WTC11 (cell line): ENCODE results near the gene TTC38. TPM values are rescaled to one million over a fixed set of nuclear protein-coding genes. Genes with fewer than 3 reads are reported as not detected.

Source experiments
- ATF1 ChIP-seq: sonication (generic); formaldehyde crosslinking; IDR thresholded peaks from 2 replicates; pipeline ENCODE4 v1.8.1; 2023; ENCODE audit warnings: mild to moderate bottlenecking, moderate library complexity, missing genetic modification reagents
- E2F5 ChIP-seq: sonication (generic); formaldehyde crosslinking; IDR thresholded peaks from 2 replicates; pipeline ENCODE4 v1.8.1; 2022; ENCODE audit warnings: mild to moderate bottlenecking, moderate library complexity, missing genetic modification reagents
- FOXJ3 ChIP-seq: sonication (generic); formaldehyde crosslinking; IDR thresholded peaks from 2 replicates; pipeline ENCODE4 v1.9.0; 2021; ENCODE audit warnings: missing genetic modification reagents, mild to moderate bottlenecking, borderline replicate concordance
- FOXP1 ChIP-seq: sonication (generic); formaldehyde crosslinking; IDR thresholded peaks from 2 replicates; pipeline ENCODE4 v1.8.0; 2022; ENCODE audit warnings: missing genetic modification reagents, mild to moderate bottlenecking, moderate library complexity, borderline replicate concordance
- KAT7 ChIP-seq: sonication (generic); formaldehyde crosslinking; IDR thresholded peaks from 2 replicates; pipeline ENCODE4 v1.8.1; 2023; ENCODE audit warnings: missing genetic modification reagents, mild to moderate bottlenecking, borderline replicate concordance
- MXD4 ChIP-seq: fragments of 250-450 bp; sonication (Bioruptor Pico); IDR thresholded peaks from 2 replicates; pipeline ENCODE4 v1.8.0; 2021; ENCODE audit warnings: mild to moderate bottlenecking, moderate library complexity, borderline replicate concordance
- MYBL2 ChIP-seq: sonication (generic); formaldehyde crosslinking; IDR thresholded peaks from 2 replicates; pipeline ENCODE4 v1.8.1; 2023; ENCODE audit warnings: mild to moderate bottlenecking, moderate library complexity, missing genetic modification reagents
- NR1H2 ChIP-seq: sonication (generic); formaldehyde crosslinking; IDR thresholded peaks from 2 replicates; pipeline ENCODE4 v1.9.0; 2021; ENCODE audit warnings: mild to moderate bottlenecking, moderate library complexity, missing genetic modification reagents
- NR3C1 ChIP-seq: sonication (generic); formaldehyde crosslinking; conservative IDR thresholded peaks from 2 replicates; pipeline ENCODE4 v1.8.1; 2023; ENCODE audit warnings: low read depth, mild to moderate bottlenecking, missing genetic modification reagents
- OVOL2 ChIP-seq: fragments of 250-450 bp; sonication (Bioruptor Pico); IDR thresholded peaks from 2 replicates; pipeline ENCODE4 v1.9.0; 2021; ENCODE audit warnings: mild to moderate bottlenecking, borderline replicate concordance
- PREB ChIP-seq: sonication (generic); formaldehyde crosslinking; IDR thresholded peaks from 2 replicates; pipeline ENCODE4 v1.8.1; 2022; ENCODE audit warnings: mild to moderate bottlenecking, missing genetic modification reagents, moderate library complexity, borderline replicate concordance
- RORB ChIP-seq: fragments of 250-450 bp; sonication (Bioruptor Pico); IDR thresholded peaks from 2 replicates; pipeline ENCODE4 v1.9.0; 2021; ENCODE audit warnings: mild to moderate bottlenecking
- SMAD3 ChIP-seq: sonication (generic); formaldehyde crosslinking; IDR thresholded peaks from 2 replicates; pipeline ENCODE4 v1.8.0; 2022; ENCODE audit warnings: missing genetic modification reagents, mild to moderate bottlenecking, borderline replicate concordance
- TCF7 ChIP-seq: sonication (generic); formaldehyde crosslinking; IDR thresholded peaks from 2 replicates; pipeline ENCODE4 v1.8.0; 2022; ENCODE audit warnings: mild to moderate bottlenecking, low read depth, missing genetic modification reagents, moderate library complexity
- ZNF317 ChIP-seq: sonication (generic); formaldehyde crosslinking; IDR thresholded peaks from 2 replicates; pipeline ENCODE4 v1.8.1; 2023; ENCODE audit warnings: low read depth, mild to moderate bottlenecking, moderate library complexity, missing genetic modification reagents, borderline replicate concordance
- ZNF423 ChIP-seq: fragments of 250-450 bp; sonication (Bioruptor Pico); IDR thresholded peaks from 2 replicates; pipeline ENCODE4 v2.1.2; 2022; ENCODE audit warnings: mild to moderate bottlenecking, moderate library complexity
- ZNF512 ChIP-seq: sonication (generic); formaldehyde crosslinking; IDR thresholded peaks from 2 replicates; pipeline ENCODE4 v1.8.1; 2022; ENCODE audit warnings: missing genetic modification reagents, borderline replicate concordance
- total RNA-seq: library from RNA; stranded (reverse); gene quantifications from 3 replicates; pipeline ENCODE4 v1.2.3, GENCODE V29; 2021
- TF ChIP-seq, protein P1 (sequence below): sonication (generic); formaldehyde crosslinking; IDR thresholded peaks from 2 replicates; pipeline ENCODE4 v1.8.0; 2023; ENCODE audit warnings: missing genetic modification reagents, mild to moderate bottlenecking, borderline replicate concordance
- TF ChIP-seq, protein P2 (sequence below): sonication (generic); formaldehyde crosslinking; conservative IDR thresholded peaks from 2 replicates; pipeline ENCODE4 v1.8.1; 2022; ENCODE audit warnings: mild to moderate bottlenecking, missing genetic modification reagents
- TF ChIP-seq, protein P3 (sequence below): sonication (generic); formaldehyde crosslinking; IDR thresholded peaks from 2 replicates; pipeline ENCODE4 v1.8.1; 2023; ENCODE audit warnings: mild to moderate bottlenecking, missing genetic modification reagents, moderate library complexity
- TF ChIP-seq, protein P4 (sequence below): sonication (generic); formaldehyde crosslinking; IDR thresholded peaks from 2 replicates; pipeline ENCODE4 v1.8.1; 2023; ENCODE audit warnings: mild to moderate bottlenecking, missing genetic modification reagents, moderate library complexity
- TF ChIP-seq, protein P5 (sequence below): fragments of 250-450 bp; sonication (Bioruptor Pico); IDR thresholded peaks from 2 replicates; pipeline ENCODE4 v1.9.0; 2021; ENCODE audit warnings: mild to moderate bottlenecking
- TF ChIP-seq, protein P6 (sequence below): sonication (generic); formaldehyde crosslinking; IDR thresholded peaks from 2 replicates; pipeline ENCODE4 v1.8.1; 2022; ENCODE audit warnings: low read depth, mild to moderate bottlenecking, moderate library complexity, missing genetic modification reagents, borderline replicate concordance

Gene TTC38
- total RNA-seq, 1 experiment from 2014 or later = 20.7 TPM

DNA sequence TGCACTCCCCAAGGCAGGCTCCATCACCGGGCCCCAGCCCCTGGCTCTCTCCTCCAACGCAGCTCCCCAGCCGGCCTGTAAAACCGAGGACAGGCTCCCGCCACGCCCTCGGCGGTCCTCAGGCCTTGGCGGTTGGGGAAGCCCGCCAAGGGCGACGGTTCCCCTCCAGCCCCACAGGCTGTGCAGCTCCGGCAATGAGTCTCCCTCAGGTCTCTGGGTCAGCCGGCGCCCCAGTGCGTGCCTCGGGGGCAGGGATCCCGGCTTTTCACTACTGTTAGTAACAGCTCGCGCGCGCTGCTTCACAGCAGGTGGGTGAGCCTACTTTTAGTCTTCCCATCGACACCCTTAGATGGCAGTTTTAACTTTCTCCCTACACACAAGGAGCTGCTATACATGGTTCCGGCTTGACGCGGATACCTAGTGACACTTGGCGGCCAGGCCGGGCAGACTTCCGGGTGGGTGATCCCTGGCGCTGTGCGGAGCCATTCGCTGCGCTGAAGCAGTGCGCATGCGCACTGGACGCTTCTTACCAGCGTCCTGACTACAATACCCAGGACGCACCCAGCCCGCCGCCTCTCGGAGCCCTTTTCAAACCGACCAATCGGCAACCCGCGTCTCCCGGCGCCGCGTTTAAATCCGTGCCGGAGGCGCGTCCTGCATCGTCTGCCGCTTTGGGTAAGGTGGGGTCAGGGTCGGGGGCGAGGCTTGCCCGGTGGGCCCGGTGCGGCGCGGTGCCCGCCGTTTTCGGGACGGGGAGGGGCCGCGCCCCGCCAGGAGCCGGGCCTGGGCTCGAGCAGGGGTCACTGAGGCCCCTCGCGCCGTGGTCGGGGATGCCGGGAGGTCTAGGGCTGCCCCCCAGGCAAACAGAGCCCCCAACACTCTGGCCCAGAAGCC is 28.7 kb downstream of the TTC38 start, which contains the start of gene GTSE1 (continued):
- TF ChIP-seq PREB = peak; percentile 48; the same call in 1 of the 2 replicates
- TF ChIP-seq ZNF423 = no peak
- TF ChIP-seq ZNF317 (CRISPR knock-in tag) = no peak
- no peak for TF ChIP-seq OVOL2 (CRISPR knock-in tag)
- TF ChIP-seq, protein P1, sequence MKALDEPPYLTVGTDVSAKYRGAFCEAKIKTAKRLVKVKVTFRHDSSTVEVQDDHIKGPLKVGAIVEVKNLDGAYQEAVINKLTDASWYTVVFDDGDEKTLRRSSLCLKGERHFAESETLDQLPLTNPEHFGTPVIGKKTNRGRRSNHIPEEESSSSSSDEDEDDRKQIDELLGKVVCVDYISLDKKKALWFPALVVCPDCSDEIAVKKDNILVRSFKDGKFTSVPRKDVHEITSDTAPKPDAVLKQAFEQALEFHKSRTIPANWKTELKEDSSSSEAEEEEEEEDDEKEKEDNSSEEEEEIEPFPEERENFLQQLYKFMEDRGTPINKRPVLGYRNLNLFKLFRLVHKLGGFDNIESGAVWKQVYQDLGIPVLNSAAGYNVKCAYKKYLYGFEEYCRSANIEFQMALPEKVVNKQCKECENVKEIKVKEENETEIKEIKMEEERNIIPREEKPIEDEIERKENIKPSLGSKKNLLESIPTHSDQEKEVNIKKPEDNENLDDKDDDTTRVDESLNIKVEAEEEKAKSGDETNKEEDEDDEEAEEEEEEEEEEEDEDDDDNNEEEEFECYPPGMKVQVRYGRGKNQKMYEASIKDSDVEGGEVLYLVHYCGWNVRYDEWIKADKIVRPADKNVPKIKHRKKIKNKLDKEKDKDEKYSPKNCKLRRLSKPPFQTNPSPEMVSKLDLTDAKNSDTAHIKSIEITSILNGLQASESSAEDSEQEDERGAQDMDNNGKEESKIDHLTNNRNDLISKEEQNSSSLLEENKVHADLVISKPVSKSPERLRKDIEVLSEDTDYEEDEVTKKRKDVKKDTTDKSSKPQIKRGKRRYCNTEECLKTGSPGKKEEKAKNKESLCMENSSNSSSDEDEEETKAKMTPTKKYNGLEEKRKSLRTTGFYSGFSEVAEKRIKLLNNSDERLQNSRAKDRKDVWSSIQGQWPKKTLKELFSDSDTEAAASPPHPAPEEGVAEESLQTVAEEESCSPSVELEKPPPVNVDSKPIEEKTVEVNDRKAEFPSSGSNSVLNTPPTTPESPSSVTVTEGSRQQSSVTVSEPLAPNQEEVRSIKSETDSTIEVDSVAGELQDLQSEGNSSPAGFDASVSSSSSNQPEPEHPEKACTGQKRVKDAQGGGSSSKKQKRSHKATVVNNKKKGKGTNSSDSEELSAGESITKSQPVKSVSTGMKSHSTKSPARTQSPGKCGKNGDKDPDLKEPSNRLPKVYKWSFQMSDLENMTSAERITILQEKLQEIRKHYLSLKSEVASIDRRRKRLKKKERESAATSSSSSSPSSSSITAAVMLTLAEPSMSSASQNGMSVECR = peak; percentile 83; the same call in 1 of the 2 replicates
- TF ChIP-seq ATF1 = no peak
- TF ChIP-seq, protein P2, sequence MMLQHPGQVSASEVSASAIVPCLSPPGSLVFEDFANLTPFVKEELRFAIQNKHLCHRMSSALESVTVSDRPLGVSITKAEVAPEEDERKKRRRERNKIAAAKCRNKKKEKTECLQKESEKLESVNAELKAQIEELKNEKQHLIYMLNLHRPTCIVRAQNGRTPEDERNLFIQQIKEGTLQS (CRISPR knock-in tag) = no peak
- no peak for TF ChIP-seq KAT7 (CRISPR knock-in tag)
- TF ChIP-seq, protein P3, sequence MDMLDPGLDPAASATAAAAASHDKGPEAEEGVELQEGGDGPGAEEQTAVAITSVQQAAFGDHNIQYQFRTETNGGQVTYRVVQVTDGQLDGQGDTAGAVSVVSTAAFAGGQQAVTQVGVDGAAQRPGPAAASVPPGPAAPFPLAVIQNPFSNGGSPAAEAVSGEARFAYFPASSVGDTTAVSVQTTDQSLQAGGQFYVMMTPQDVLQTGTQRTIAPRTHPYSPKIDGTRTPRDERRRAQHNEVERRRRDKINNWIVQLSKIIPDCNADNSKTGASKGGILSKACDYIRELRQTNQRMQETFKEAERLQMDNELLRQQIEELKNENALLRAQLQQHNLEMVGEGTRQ = peak; percentile 43
- TF ChIP-seq, protein P4, sequence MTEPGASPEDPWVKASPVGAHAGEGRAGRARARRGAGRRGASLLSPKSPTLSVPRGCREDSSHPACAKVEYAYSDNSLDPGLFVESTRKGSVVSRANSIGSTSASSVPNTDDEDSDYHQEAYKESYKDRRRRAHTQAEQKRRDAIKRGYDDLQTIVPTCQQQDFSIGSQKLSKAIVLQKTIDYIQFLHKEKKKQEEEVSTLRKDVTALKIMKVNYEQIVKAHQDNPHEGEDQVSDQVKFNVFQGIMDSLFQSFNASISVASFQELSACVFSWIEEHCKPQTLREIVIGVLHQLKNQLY (CRISPR knock-in tag) = no peak
- no peak for TF ChIP-seq RORB
- no peak for TF ChIP-seq ZNF512 (CRISPR knock-in tag)
- TF ChIP-seq FOXP1 (CRISPR knock-in tag) = peak; percentile 62; the same call in 1 of the 2 replicates
- TF ChIP-seq, protein P5, sequence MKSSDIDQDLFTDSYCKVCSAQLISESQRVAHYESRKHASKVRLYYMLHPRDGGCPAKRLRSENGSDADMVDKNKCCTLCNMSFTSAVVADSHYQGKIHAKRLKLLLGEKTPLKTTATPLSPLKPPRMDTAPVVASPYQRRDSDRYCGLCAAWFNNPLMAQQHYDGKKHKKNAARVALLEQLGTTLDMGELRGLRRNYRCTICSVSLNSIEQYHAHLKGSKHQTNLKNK = no peak
- TF ChIP-seq FOXJ3 (CRISPR knock-in tag) = no peak
- TF ChIP-seq NR3C1 (CRISPR knock-in tag) = no peak
- TF ChIP-seq, protein P6, sequence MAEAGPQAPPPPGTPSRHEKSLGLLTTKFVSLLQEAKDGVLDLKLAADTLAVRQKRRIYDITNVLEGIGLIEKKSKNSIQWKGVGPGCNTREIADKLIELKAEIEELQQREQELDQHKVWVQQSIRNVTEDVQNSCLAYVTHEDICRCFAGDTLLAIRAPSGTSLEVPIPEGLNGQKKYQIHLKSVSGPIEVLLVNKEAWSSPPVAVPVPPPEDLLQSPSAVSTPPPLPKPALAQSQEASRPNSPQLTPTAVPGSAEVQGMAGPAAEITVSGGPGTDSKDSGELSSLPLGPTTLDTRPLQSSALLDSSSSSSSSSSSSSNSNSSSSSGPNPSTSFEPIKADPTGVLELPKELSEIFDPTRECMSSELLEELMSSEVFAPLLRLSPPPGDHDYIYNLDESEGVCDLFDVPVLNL (CRISPR knock-in tag) = peak; percentile 99
- TF ChIP-seq E2F5 (CRISPR knock-in tag) = peak; percentile 78; the same call in 1 of the 2 replicates
- peak; percentile 100 for TF ChIP-seq MYBL2 (CRISPR knock-in tag)
- TF ChIP-seq MXD4 (CRISPR knock-in tag) = no peak
- TF ChIP-seq SMAD3 (CRISPR knock-in tag) = no peak
- TF ChIP-seq NR1H2 (CRISPR knock-in tag) = no peak
- TF ChIP-seq TCF7 (CRISPR knock-in tag) = no peak
